ENCODE measurements around the gene RNF103. TPM values are rescaled to one million over a fixed set of nuclear protein-coding genes. Genes with fewer than 3 reads are reported as not detected.

The RNF103 gene, protein sequence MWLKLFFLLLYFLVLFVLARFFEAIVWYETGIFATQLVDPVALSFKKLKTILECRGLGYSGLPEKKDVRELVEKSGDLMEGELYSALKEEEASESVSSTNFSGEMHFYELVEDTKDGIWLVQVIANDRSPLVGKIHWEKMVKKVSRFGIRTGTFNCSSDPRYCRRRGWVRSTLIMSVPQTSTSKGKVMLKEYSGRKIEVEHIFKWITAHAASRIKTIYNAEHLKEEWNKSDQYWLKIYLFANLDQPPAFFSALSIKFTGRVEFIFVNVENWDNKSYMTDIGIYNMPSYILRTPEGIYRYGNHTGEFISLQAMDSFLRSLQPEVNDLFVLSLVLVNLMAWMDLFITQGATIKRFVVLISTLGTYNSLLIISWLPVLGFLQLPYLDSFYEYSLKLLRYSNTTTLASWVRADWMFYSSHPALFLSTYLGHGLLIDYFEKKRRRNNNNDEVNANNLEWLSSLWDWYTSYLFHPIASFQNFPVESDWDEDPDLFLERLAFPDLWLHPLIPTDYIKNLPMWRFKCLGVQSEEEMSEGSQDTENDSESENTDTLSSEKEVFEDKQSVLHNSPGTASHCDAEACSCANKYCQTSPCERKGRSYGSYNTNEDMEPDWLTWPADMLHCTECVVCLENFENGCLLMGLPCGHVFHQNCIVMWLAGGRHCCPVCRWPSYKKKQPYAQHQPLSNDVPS
- total RNA-seq (2021) (24.5 and 25.4 TPM in 2 replicates), Bru-seq, nascent RNA (percentile 86 among the genes with signal in this experiment), BruChase-seq, experiment 1, labeled RNA remaining after a 2-hour chase (percentile 99 among the genes with signal in this experiment), BruChase-seq, experiment 2, labeled RNA remaining after a 6-hour chase (percentile 96 among the genes with signal in this experiment)
- long read RNA-seq, full-length matches to known transcripts: 24 of 27 reads
- long read RNA-seq, partial matches to known transcripts: 1 of 27 reads
- long read RNA-seq, other reads (novel, unspliced or antisense): 2 of 27 reads

DNA sequence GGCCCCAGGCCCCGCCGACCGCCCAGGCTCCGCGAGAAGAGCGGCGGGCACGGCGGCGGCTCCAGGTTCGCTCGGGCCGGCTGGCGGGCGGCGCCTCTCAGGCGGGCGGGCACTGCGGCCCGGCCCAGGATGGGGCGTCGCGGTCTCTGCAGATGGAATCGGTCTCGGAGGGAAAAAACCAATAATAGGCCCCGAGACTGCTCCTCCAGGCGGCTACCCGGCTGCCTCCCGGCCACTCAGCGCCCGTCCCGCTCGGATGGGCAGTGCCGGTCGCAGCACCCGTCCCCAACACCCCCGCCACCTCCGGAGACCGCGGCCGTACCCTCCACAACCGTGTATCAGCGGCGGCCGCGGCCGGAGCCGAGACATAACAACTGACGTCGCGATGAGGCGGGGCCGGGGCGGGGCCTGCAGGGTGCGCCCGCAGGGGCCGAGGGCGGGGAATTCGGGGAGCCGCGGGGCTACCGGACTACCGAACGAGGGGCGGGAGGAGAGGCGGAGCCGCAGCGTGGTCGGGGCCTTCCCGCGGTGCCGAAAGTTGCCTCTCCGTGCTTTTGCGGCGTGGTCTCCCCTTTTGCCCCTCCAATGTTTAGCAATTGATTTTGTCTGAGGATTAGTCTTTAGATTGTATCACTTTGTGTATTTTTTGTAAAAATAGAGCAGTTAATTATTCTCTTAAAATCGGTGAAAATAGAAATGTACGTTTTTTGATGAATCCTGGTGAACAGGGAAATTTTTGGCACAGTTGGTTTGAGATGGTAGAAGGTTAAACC, at the start of gene RNF103:
Gene RNF103, minus strand, starts transcription at position 372 of the 773 bp plus-strand sequence. CDS start 979 bp downstream, outside the sequence.
- Histone ChIP-seq H3K9me2 (ENCODE audit: insufficient read depth) (no peaks in the 10 kb centered on the region), H3K9me3 (ENCODE audit: insufficient read depth, low read depth) (no peaks in the 10 kb centered on the region), H3K27me3 (ENCODE audit: insufficient read depth, low read depth) (no peaks in the 10 kb centered on the region), H3K79me2 (ENCODE audit: low read depth) (peaks cover 37% of the 10 kb centered on the region), H3K4me1 (replicated peaks; ENCODE audit: insufficient read depth) (peaks cover 16% of the 10 kb centered on the region), H3K36me3 (ENCODE audit: low read depth) (0 out of 2 replicates have a peak, but pooled peaks cover 5% of the 10 kb centered on the region), H3F3A (ENCODE audit: insufficient read depth, low read depth) (peaks cover 22% of the 10 kb centered on the region), H3K27ac (peak within 1 kb of the TSS; percentile 89), H3K4me3 (peak within 1 kb of the TSS; percentile 78), H2AFZ (peak within 1 kb of the TSS; percentile 99), H3K4me2 (peak within 1 kb of the TSS; percentile 94), H4K20me1 (ENCODE audit: insufficient read depth) (peaks cover 18% of the 10 kb centered on the region)
- CTCF ChIA-PET: no interaction called here
- no peak for TF ChIP-seq EZH2 (IDR thresholded peaks at IDR 0.05; ENCODE audit: low read depth)
- TF ChIP-seq, protein P1, sequence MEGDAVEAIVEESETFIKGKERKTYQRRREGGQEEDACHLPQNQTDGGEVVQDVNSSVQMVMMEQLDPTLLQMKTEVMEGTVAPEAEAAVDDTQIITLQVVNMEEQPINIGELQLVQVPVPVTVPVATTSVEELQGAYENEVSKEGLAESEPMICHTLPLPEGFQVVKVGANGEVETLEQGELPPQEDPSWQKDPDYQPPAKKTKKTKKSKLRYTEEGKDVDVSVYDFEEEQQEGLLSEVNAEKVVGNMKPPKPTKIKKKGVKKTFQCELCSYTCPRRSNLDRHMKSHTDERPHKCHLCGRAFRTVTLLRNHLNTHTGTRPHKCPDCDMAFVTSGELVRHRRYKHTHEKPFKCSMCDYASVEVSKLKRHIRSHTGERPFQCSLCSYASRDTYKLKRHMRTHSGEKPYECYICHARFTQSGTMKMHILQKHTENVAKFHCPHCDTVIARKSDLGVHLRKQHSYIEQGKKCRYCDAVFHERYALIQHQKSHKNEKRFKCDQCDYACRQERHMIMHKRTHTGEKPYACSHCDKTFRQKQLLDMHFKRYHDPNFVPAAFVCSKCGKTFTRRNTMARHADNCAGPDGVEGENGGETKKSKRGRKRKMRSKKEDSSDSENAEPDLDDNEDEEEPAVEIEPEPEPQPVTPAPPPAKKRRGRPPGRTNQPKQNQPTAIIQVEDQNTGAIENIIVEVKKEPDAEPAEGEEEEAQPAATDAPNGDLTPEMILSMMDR (conservative IDR thresholded peaks at IDR 0.05): no peak
- intact Hi-C loops (cut with micrococcal nuclease; ENCODE audit: unreplicated experiment): loop anchor here (1.0 to 5.0 kb wide), 4 partner anchors 60 to 426 kb away; partner anchors contain the start of genes CHMP3, IMMT, KDM3A and MRPL35
- BruUV-seq (replicated peaks): no TSS peak
- POLR2A ChIA-PET (ENCODE audit: unreplicated experiment): no interaction called here
- peak; percentile 78 to 94 for DNase-seq

DNA sequence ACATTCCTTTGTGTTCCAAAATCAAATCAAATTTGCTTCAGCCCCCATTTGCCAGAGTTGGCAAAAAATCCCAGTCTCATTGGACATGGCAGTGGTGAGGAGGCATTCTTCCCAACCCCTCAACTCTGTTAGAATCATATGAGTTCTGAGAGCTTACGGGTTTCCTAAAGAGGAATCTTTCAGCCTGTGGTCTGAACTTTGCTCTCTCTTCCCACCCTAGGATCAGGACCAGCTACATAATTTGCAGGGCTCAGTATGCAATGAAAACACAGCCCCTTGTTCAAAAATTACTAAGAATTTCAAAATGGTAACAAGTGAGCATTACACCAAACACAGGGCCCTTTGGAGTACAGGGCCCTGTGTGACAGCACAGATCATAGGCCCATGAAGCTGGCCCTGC, 49.3 kb upstream of the RNF103 start:
- no peak overlapping the region for H3K4me2 ChIP-seq
- POLR2A ChIA-PET (ENCODE audit: unreplicated experiment): no interaction called here
- no peak overlapping the region for H3K27ac ChIP-seq
- no peaks in the 10 kb centered on the region for H3K79me2 ChIP-seq (ENCODE audit: low read depth)
- 0 out of 2 replicates have a peak, but pooled peaks cover 5% of the 10 kb centered on the region for H3K4me1 ChIP-seq (replicated peaks; ENCODE audit: insufficient read depth)
- H3K27me3 ChIP-seq (ENCODE audit: insufficient read depth, low read depth): no peaks in the 10 kb centered on the region
- CTCF ChIA-PET: no interaction called here
- DNase-seq: no peak
- H3K9me2 ChIP-seq (ENCODE audit: insufficient read depth): no peaks in the 10 kb centered on the region
- H2AFZ ChIP-seq: no peak overlapping the region
- no peak for TF ChIP-seq EZH2 (IDR thresholded peaks at IDR 0.05; ENCODE audit: low read depth)
- TF ChIP-seq, protein P1 (conservative IDR thresholded peaks at IDR 0.05): no peak
- no peaks in the 10 kb centered on the region for H4K20me1 ChIP-seq (ENCODE audit: insufficient read depth)
- no peak overlapping the region for H3K4me3 ChIP-seq
- H3F3A ChIP-seq (ENCODE audit: insufficient read depth, low read depth): no peaks in the 10 kb centered on the region
- intact Hi-C loops (cut with micrococcal nuclease; ENCODE audit: unreplicated experiment): no loop called here
- no peaks in the 10 kb centered on the region for H3K36me3 ChIP-seq (ENCODE audit: low read depth)
- no TSS peak for BruUV-seq (replicated peaks)
- no peaks in the 10 kb centered on the region for H3K9me3 ChIP-seq (ENCODE audit: insufficient read depth, low read depth)

All from PC-9 (cell line).